HCT116 (cell line): ENCODE results near the gene LCOR. TPM values are rescaled to one million over a fixed set of nuclear protein-coding genes. Genes with fewer than 3 reads are reported as not detected.

Source experiments
- ATAC-seq: fragments of 200-7000 bp; cut with Tn5 transposase; 2 replicates; pipeline ENCODE4 v1.9.1; 2020; ENCODE audit warnings: mild to moderate bottlenecking, moderate library complexity
- BruUV-seq: library from RNA; stranded (reverse); fragments of 400-500 nt; replicated peaks from 2 replicates; lab custom pipeline; 2021; lab: Mats Ljungman, UMichigan
- CTCF ChIA-PET: fragments of 300-600 bp; sonication (Branson Sonifier 250); formaldehyde crosslinking; loops from one replicate; lab custom pipeline; 2021; ENCODE audit warnings: antibody characterized with exemption; lab: Charles Lee
- POLR2A ChIA-PET: fragments of 300-600, 350-600 bp; sonication (Branson Sonifier 250); formaldehyde crosslinking; loops from one replicate; lab custom pipeline; 2021; ENCODE audit warnings: antibody characterized with exemption; lab: Charles Lee
- RAD21 ChIA-PET, 2 experiments: fragments of 300-600 bp; sonication (Branson Sonifier 250); formaldehyde crosslinking; loops; one replicate each; lab custom pipeline; 2023; ENCODE audit warnings: low total read pairs in 2 of 2; ENCODE audit not compliant: uncharacterized antibody in 2 of 2, unreplicated experiment in 2 of 2, low non-redundant PET in 1 of 2; lab: Charles Lee
- DNase-seq: peaks from one replicate; pipeline ENCODE4 v3.0.0-alpha.2; 2010; ENCODE audit warnings: low read depth, low spot score
- H2AFZ ChIP-seq: fragments of 200-600 bp; shearing (Covaris generic), sonication (generic); 2 replicates; pipeline ENCODE4 v1.6.1; 2017; ENCODE audit warnings: low read depth, mixed run types, mixed read lengths, antibody characterized with exemption, low read length; ENCODE audit not compliant: poor library complexity, severe bottlenecking
- H3K27ac ChIP-seq: 2 replicates; pipeline ENCODE4 v1.5.1; 2012; ENCODE audit warnings: low read depth, low read length
- H3K27me3 ChIP-seq: fragments of 200-600 bp; sonication (generic); 2 replicates; pipeline ENCODE4 v1.6.1; 2016; ENCODE audit warnings: mixed run types, low read length, mixed read lengths; ENCODE audit not compliant: insufficient read depth
- H3K36me3 ChIP-seq, 2 experiments: fragments of 200-500 bp in 1 of 2; fragments of 200-600 bp in 1 of 2; sonication (Bioruptor generic) in 1 of 2; sonication (generic) in 1 of 2; 2 replicates each; pipeline versions ENCODE4 v1.5.1 to v1.6.1; 2014 to 2016; ENCODE audit warnings: low read length in 2 of 2, inconsistent platforms in 1 of 2, mixed read lengths in 1 of 2, mixed run types in 1 of 2; ENCODE audit not compliant: insufficient read depth in 2 of 2, control insufficient read depth in 1 of 2
- H3K4me1 ChIP-seq, 2 experiments: fragments of 200-600 bp in 1 of 2; sonication (generic) in 1 of 2; 2 replicates each; pipeline versions ENCODE4 v1.5.1 to v1.6.1; 2012 to 2017; ENCODE audit warnings: low read length in 2 of 2, inconsistent platforms in 1 of 2, mild to moderate bottlenecking in 1 of 2, mixed read lengths in 1 of 2, mixed run types in 1 of 2, moderate library complexity in 1 of 2; ENCODE audit not compliant: insufficient read depth in 2 of 2, control insufficient read depth in 1 of 2
- H3K4me2 ChIP-seq: fragments of 200-600 bp; sonication (generic); 2 replicates; pipeline ENCODE4 v1.6.1; 2017; ENCODE audit warnings: mixed run types, low read length, mixed read lengths
- H3K4me3 ChIP-seq, 2 experiments: fragments of 200-600 bp in 1 of 2; sonication (generic) in 1 of 2; replicated peaks in 1 of 2; 2 replicates each; pipeline ENCODE4 v1.5.1; 2011 to 2016; ENCODE audit warnings: low read length in 2 of 2, control low read depth in 1 of 2, low read depth in 1 of 2, mild to moderate bottlenecking in 1 of 2, mixed read lengths in 1 of 2, mixed run types in 1 of 2
- H3K79me2 ChIP-seq: fragments of 200-600 bp; sonication (generic); 2 replicates; pipeline ENCODE4 v1.6.1; 2017; ENCODE audit warnings: mild to moderate bottlenecking, mixed run types, low read length, moderate library complexity, mixed read lengths; ENCODE audit not compliant: insufficient read depth
- H3K9ac ChIP-seq: fragments of 200-600 bp; sonication (generic); 2 replicates; pipeline ENCODE4 v1.6.1; 2016; ENCODE audit warnings: low read length, mixed read lengths
- H3K9me2 ChIP-seq: fragments of 200-600 bp; sonication (generic), shearing (Covaris generic); 2 replicates; pipeline ENCODE4 v1.6.1; 2017; ENCODE audit warnings: mixed run types, mild to moderate bottlenecking, moderate library complexity; ENCODE audit not compliant: insufficient read depth
- H3K9me3 ChIP-seq, 2 experiments: fragments of 200-500 bp in 1 of 2; fragments of 200-600 bp in 1 of 2; sonication (Bioruptor generic) in 1 of 2; sonication (generic) in 1 of 2; 2 replicates each; pipeline ENCODE4 v1.6.1; 2014 to 2017; ENCODE audit warnings: low read length in 2 of 2, mixed read lengths in 2 of 2, inconsistent platforms in 1 of 2, low read depth in 1 of 2, mild to moderate bottlenecking in 1 of 2, mixed run types in 1 of 2, moderate library complexity in 1 of 2; ENCODE audit not compliant: control insufficient read depth in 1 of 2, insufficient read depth in 1 of 2
- H4K20me1 ChIP-seq: fragments of 200-600 bp; sonication (generic), shearing (Covaris generic); 2 replicates; pipeline ENCODE4 v1.6.1; 2017; ENCODE audit warnings: mixed run types, mild to moderate bottlenecking, moderate library complexity; ENCODE audit not compliant: insufficient read depth
- CEBPB ChIP-seq: IDR thresholded peaks from 2 replicates; pipeline ENCODE4 v1.6.1; 2012; ENCODE audit warnings: low read depth
- CTCF ChIP-seq, 3 experiments: fragments of 200-600 bp in 1 of 3; sonication (generic) in 1 of 3; IDR thresholded peaks in 2 of 3; conservative IDR thresholded peaks in 1 of 3; 2 replicates each; pipeline ENCODE4 v1.5.1; 2012 to 2017; ENCODE audit warnings: low read depth in 2 of 3, low read length in 2 of 3, antibody characterized with exemption in 1 of 3, borderline replicate concordance in 1 of 3, control low read depth in 1 of 3, mild to moderate bottlenecking in 1 of 3, mixed read lengths in 1 of 3, mixed run types in 1 of 3, moderate library complexity in 1 of 3; ENCODE audit not compliant: insufficient read depth in 1 of 3
- ELF1 ChIP-seq: IDR thresholded peaks from 2 replicates; pipeline ENCODE4 v1.6.1; 2012; ENCODE audit warnings: low read depth, borderline replicate concordance
- EZH2 ChIP-seq: fragments of 200-600 bp; sonication (generic); IDR thresholded peaks from 2 replicates; pipeline ENCODE4 v1.6.1; 2017; ENCODE audit warnings: antibody characterized with exemption, mixed run types
- MAX ChIP-seq: IDR thresholded peaks from 2 replicates; pipeline ENCODE4 v1.6.1; 2012
- POLR2AphosphoS5 ChIP-seq: IDR thresholded peaks from 2 replicates; pipeline ENCODE4 v1.6.1; 2011; ENCODE audit warnings: mild to moderate bottlenecking, low read depth, low read length, moderate library complexity
- SIN3A ChIP-seq: IDR thresholded peaks from 2 replicates; pipeline ENCODE4 v1.6.1; 2012; ENCODE audit warnings: low read depth
- TCF7L2 ChIP-seq: IDR thresholded peaks from 2 replicates; pipeline ENCODE4 v1.7.0; 2011; ENCODE audit warnings: borderline replicate concordance, inconsistent platforms; ENCODE audit not compliant: insufficient read depth, insufficient read length; ENCODE audit errors: extremely low read depth
- YY1 ChIP-seq: IDR thresholded peaks from 2 replicates; pipeline ENCODE4 v1.6.1; 2011; ENCODE audit warnings: low read length, low read depth, moderate library complexity, mild to moderate bottlenecking; ENCODE audit not compliant: insufficient replicate concordance; ENCODE audit errors: extremely low read depth
- ZBTB33 ChIP-seq: IDR thresholded peaks from 2 replicates; pipeline ENCODE4 v1.6.1; 2011; ENCODE audit warnings: mild to moderate bottlenecking, low read length, moderate library complexity; ENCODE audit not compliant: insufficient replicate concordance; ENCODE audit errors: extremely low read depth
- ZFX ChIP-seq: fragments of 450-650 bp; IDR thresholded peaks from 2 replicates; pipeline ENCODE4 v1.6.1; 2017
- ZNF274 ChIP-seq: fragments of 200-500 bp; sonication (Bioruptor generic); IDR thresholded peaks from 2 replicates; pipeline ENCODE4 v1.6.1; 2014; ENCODE audit warnings: mild to moderate bottlenecking, low read depth, low read length, inconsistent platforms
- intact Hi-C: fragments of 100-400 bp; cut with micrococcal nuclease; formaldehyde crosslinking; loops from 2 replicates; pipeline ENCODE4 v1.10.0; 2022
- total RNA-seq: library from RNA; stranded (reverse); gene quantifications from one replicate; pipeline ENCODE4 v1.2.1, GENCODE V29; 2021; ENCODE audit not compliant: unreplicated experiment

LCOR gene
- total RNA-seq, 1 experiment from 2014 or later: 59.9 TPM

GRCh38 chr10:96851281-96851680, 19.2 kb downstream of the LCOR start:
- Histone ChIP-seq H3K4me2 (no peak overlapping the region), H4K20me1 (no peaks in the 10 kb centered on the region), H3K9ac (no peak overlapping the region), H3K4me1 (peaks cover 1% of the 10 kb centered on the region in 2 experiments; a peak in 2 of 4 replicates), H3K9me2 (no peaks in the 10 kb centered on the region), H3K4me3 (no peak overlapping the region), H3K9me3 (no peaks in the 10 kb centered on the region), H3K27me3 (no peaks in the 10 kb centered on the region), H3K27ac (no peak overlapping the region), H2AFZ (no peak overlapping the region), H3K79me2 (peaks cover 91% of the 10 kb centered on the region), H3K36me3 (no peaks in the 10 kb centered on the region)
- ChIA-PET POLR2A (no interaction called here), CTCF (no interaction called here), RAD21 (no interaction called here)
- intact Hi-C loops: no loop called here
- no TSS peak for BruUV-seq
- no peak for DNase-seq
- TF ChIP-seq CEBPB: no peak
- no peak for TF ChIP-seq POLR2AphosphoS5
- no peak for TF ChIP-seq ZBTB33
- TF ChIP-seq SIN3A: no peak
- no peak for TF ChIP-seq ELF1
- no peak for TF ChIP-seq CTCF (IDR thresholded peaks at IDR 0.05 in 2 of 3, conservative IDR thresholded peaks at IDR 0.05 in 1 of 3; ENCODE audit: borderline replicate concordance in 1 of 3, insufficient read depth in 1 of 3, low read depth in 2 of 3, low read length in 2 of 3)
- no peak for TF ChIP-seq YY1
- no peak for TF ChIP-seq EZH2
- TF ChIP-seq MAX: no peak
- no peak for TF ChIP-seq ZFX
- no peak for TF ChIP-seq TCF7L2
- TF ChIP-seq ZNF274: no peak
- no peak for ATAC-seq
